Superior temporal gyrus (tissue), 1 donor: Measurements from ENCODE around the gene TNP2.
"Not testable (repeated sequence)": the region's sequence is repeated elsewhere in the genome, so short reads cannot be mapped to it uniquely, and the experiment has no call there.

Experiments
- DNase-seq: peaks from one replicate; pipeline ENCODE4 v3.0.0-alpha.2; 2016; ENCODE audit errors: extremely low spot score

TNP2 gene

GRCh38 chr16:11220507-11220906, 48.6 kb downstream of the TNP2 start:
- DNase-seq = not testable (repeated sequence)

DNA sequence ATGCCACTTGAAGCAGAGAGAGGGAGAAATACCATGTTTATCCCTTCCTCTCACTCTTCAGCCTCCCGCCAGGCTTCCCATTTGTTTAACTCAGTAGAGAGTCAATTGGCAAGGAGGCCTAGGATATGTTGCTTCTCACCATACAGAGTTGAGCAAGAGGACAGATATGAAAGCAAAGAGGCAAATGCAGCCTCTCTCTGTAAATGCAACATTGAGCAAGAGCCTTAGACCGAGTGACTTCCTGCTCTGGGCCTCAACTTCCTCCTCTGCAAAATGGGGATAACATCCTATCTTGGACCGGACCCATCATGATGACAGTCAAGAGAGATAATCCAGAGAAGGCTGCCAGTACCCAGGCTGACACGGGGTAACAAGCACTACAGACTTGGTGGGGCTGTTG, 49.9 kb downstream of the TNP2 start:
- no peak for DNase-seq

DNA sequence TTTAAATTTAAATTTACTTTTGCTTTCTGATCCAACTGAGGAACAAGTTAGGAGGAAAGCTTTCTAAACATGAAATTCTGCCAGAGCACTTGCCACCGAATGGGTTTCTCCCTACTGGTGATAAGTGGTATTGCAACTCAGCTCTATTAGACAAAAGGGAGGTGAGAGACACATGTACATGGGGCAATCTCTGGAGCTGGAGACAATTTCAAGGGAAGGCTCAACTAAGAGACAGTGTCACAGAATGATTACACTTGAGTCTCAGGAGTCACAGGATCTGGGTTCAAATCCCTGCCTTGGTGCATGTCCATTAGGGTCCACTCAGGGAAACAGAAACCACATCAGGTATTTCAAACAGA, 50.5 kb downstream of the TNP2 start:
- DNase-seq = no peak
